ENCODE results near the gene CFAP46.

Gene CFAP46

GRCh38 chr10:132811891-132812481 lies 130.4 kb downstream of the CFAP46 start:
- H3K27ac ChIP-seq, result no peak overlapping the region
- TF ChIP-seq CTCF (conservative IDR thresholded peaks at IDR 0.05), result no peak

- no peak for TF ChIP-seq CTCF (conservative IDR thresholded peaks at IDR 0.05)
- H3K27ac ChIP-seq, result no peak overlapping the region
Measured at GRCh38 chr10:132810807-132811700, 131.3 kb downstream of the CFAP46 start.

GRCh38 chr10:132810141-132810806 lies 132.1 kb downstream of the CFAP46 start:
- H3K27ac ChIP-seq, result no peak overlapping the region
- TF ChIP-seq CTCF (conservative IDR thresholded peaks at IDR 0.05), result no peak

- no peak for TF ChIP-seq CTCF (conservative IDR thresholded peaks at IDR 0.05)
- no peak overlapping the region for H3K27ac ChIP-seq
Measured at GRCh38 chr10:132809232-132810140, 132.9 kb downstream of the CFAP46 start.

- H3K27ac ChIP-seq, result no peak overlapping the region
- TF ChIP-seq CTCF (conservative IDR thresholded peaks at IDR 0.05), result no peak
Measured at GRCh38 chr10:132808383-132809231, 133.8 kb downstream of the CFAP46 start.

- H3K27ac ChIP-seq, result no peak overlapping the region
- no peak for TF ChIP-seq CTCF (conservative IDR thresholded peaks at IDR 0.05)
Measured at GRCh38 chr10:132807621-132808049, 134.7 kb downstream of the CFAP46 start.
